Measurements from ENCODE around the gene DOK3. TPM values are rescaled to one million over a fixed set of nuclear protein-coding genes. Genes with fewer than 3 reads are reported as not detected.

Gene DOK3
- total and polyA plus RNA-seq, 2 donors (not counting 1 experiment from before 2014, with no cell fraction given), result 103 to 115 TPM

- peaks cover 52 to 65% of the 10 kb centered on the region in 2 donors for H3K4me1 ChIP-seq (ENCODE audit: control insufficient read depth in 2 of 2, insufficient read depth in 2 of 2, low read length in 2 of 2)
- H3K27me3 ChIP-seq (replicated peaks in 1 of 4; ENCODE audit: control extremely low read depth in 1 of 4, control insufficient read depth in 3 of 4, insufficient read depth in 4 of 4, low read length in 3 of 4), result peaks cover 0 to 10% (median 4%) of the 10 kb centered on the region in 4 experiments
- H3K27ac ChIP-seq (ENCODE audit: low read length in 2 of 2), result no peak overlapping the region
- ChIA-PET CTCF (interaction anchor here (0.7 to 5.7 kb wide), 10 partner anchors 12 to 108 kb away, joined by 3 to 70 read pairs (median 4); partner anchors contain the start of gene DOK3), POLR2A (interaction anchor here (0.6 to 1.8 kb wide), 5 partner anchors 13 to 118 kb away, joined by 3 to 19 read pairs (median 6); partner anchors contain the start of gene DOK3)
- intact Hi-C loops (cut with micrococcal nuclease), result loop anchor here (1.0 kb wide), 4 partner anchors 13 to 107 kb away; partner anchors contain the start of gene GRK6
- DNase-seq (no peak), ATAC-seq (ENCODE audit: low read depth) (no peak)
- Mint-ChIP-seq H3K4me1 (peaks cover 69% of the 10 kb centered on the region), H3K27me3 (peaks cover 3% of the 10 kb centered on the region), H3K9me3 (ENCODE audit: insufficient read depth) (no peaks in the 10 kb centered on the region), H3K4me3 (peak overlapping the region; percentile 93), H3K27ac (no peak overlapping the region)
- H3K79me2 ChIP-seq (ENCODE audit: control insufficient read depth, insufficient read depth, low read length), result peaks cover 6% of the 10 kb centered on the region
- H3K9ac ChIP-seq (ENCODE audit: low read length), result peak overlapping the region; percentile 74
- H3K4me3 ChIP-seq (ENCODE audit: control extremely low read depth in 1 of 5, extremely low read depth in 1 of 5, insufficient read depth in 1 of 5, low read depth in 2 of 5, low read length in 4 of 5), result peak overlapping the region; percentile 9 to 68 (median 65)
- H3K9me3 ChIP-seq (ENCODE audit: control extremely low read depth in 1 of 3, control insufficient read depth in 2 of 3, insufficient read depth in 1 of 3, low read length in 2 of 3), result peaks cover 0 to 10% (median 0%) of the 10 kb centered on the region in 3 donors
- peak overlapping the region; percentile 62 for H2AFZ ChIP-seq (ENCODE audit: insufficient read depth, low read depth, low read length, poor library complexity, severe bottlenecking)
- H3K36me3 ChIP-seq (replicated peaks in 1 of 2; ENCODE audit: control extremely low read depth in 1 of 2, control insufficient read depth in 1 of 2, extremely low read depth in 1 of 2, insufficient read depth in 2 of 2, low read length in 1 of 2), result no peaks in the 10 kb centered on the region
- H3K4me2 ChIP-seq (replicated peaks; ENCODE audit: low read depth, low read length, poor library complexity, severe bottlenecking), result peak overlapping the region; percentile 81
- 14% methylated on average over 16 of the region's 29 CpGs for WGBS (ENCODE audit: insufficient coverage)
- peaks cover 23% of the 10 kb centered on the region for H4K20me1 ChIP-seq (ENCODE audit: control insufficient read depth, insufficient read depth, low read length, poor library complexity, severe bottlenecking)
- TF ChIP-seq, protein P1, sequence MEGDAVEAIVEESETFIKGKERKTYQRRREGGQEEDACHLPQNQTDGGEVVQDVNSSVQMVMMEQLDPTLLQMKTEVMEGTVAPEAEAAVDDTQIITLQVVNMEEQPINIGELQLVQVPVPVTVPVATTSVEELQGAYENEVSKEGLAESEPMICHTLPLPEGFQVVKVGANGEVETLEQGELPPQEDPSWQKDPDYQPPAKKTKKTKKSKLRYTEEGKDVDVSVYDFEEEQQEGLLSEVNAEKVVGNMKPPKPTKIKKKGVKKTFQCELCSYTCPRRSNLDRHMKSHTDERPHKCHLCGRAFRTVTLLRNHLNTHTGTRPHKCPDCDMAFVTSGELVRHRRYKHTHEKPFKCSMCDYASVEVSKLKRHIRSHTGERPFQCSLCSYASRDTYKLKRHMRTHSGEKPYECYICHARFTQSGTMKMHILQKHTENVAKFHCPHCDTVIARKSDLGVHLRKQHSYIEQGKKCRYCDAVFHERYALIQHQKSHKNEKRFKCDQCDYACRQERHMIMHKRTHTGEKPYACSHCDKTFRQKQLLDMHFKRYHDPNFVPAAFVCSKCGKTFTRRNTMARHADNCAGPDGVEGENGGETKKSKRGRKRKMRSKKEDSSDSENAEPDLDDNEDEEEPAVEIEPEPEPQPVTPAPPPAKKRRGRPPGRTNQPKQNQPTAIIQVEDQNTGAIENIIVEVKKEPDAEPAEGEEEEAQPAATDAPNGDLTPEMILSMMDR (IDR thresholded peaks at IDR 0.05), result no peak
- TF ChIP-seq EZH2 (IDR thresholded peaks at IDR 0.05; ENCODE audit: borderline replicate concordance, insufficient read depth, low read depth, low read length, poor library complexity, severe bottlenecking), result no peak
Observed at GRCh38 chr5:177496727-177497291, 12.8 kb downstream of the DOK3 start.
